Measurements from ENCODE around the gene ARHGAP28. TPM values are rescaled to one million over a fixed set of nuclear protein-coding genes. Genes with fewer than 3 reads are reported as not detected.

ARHGAP28 gene
- total and polyA plus RNA-seq, 10 of the 15 experiments (the other 5 are each of a cell fraction or from before 2014, with no cell fraction given): not detected

GRCh38 chr18:6775237-6775636, 45.7 kb downstream of the ARHGAP28 start:
- H3K9ac ChIP-seq (ENCODE audit: control insufficient read depth, insufficient read depth, low read length): no peak overlapping the region
- H4K20me1 ChIP-seq (ENCODE audit: control insufficient read depth, insufficient read depth): no peaks in the 10 kb centered on the region
- 34% methylated on average over 7 of the region's 7 CpGs for WGBS (ENCODE audit: insufficient coverage, insufficient replicate concordance, low lambda C conversion rate, missing lambda C conversion rate)
- no peak overlapping the region for H3K27ac ChIP-seq (ENCODE audit: control insufficient read depth, insufficient read depth)
- CTCF ChIA-PET: no interaction called here
- H3K9me3 ChIP-seq (replicated peaks; ENCODE audit: control insufficient read depth, insufficient read depth, low read length): no peaks in the 10 kb centered on the region
- TF ChIP-seq MYB (IDR thresholded peaks at IDR 0.05; ENCODE audit: borderline replicate concordance, low read depth, low read length) (no peak), CEBPB (IDR thresholded peaks at IDR 0.05; ENCODE audit: borderline replicate concordance in 1 of 2, low read depth in 2 of 2, low read length in 2 of 2) (no peak), STAT1 (conservative IDR thresholded peaks at IDR 0.05) (no peak), NFXL1 (IDR thresholded peaks at IDR 0.05; ENCODE audit: borderline replicate concordance) (no peak), POLR2AphosphoS2 (IDR thresholded peaks at IDR 0.05; ENCODE audit: low read depth, low read length) (no peak), HDGF (IDR thresholded peaks at IDR 0.05) (no peak), BCLAF1 (IDR thresholded peaks at IDR 0.05) (no peak), KLF5 (IDR thresholded peaks at IDR 0.05; ENCODE audit: partially characterized antibody) (no peak), EGR1 (IDR thresholded peaks at IDR 0.05; ENCODE audit: borderline replicate concordance in 1 of 2, low read depth in 2 of 2, low read length in 2 of 2) (no peak)
- H3K36me3 ChIP-seq (ENCODE audit: control insufficient read depth in 2 of 2, insufficient read depth in 2 of 2, low read length in 1 of 2): no peaks in the 10 kb centered on the region
- no TSS peak for BruUV-seq (replicated peaks)
- intact Hi-C loops (cut with micrococcal nuclease; ENCODE audit: unreplicated experiment) (no loop called here), in situ Hi-C loops (cut with MboI) (no loop called here)
- H3K27me3 ChIP-seq (replicated peaks in 1 of 2; ENCODE audit: control insufficient read depth in 2 of 2, insufficient read depth in 2 of 2, low read length in 1 of 2): no peaks in the 10 kb centered on the region
- no peak overlapping the region for H3K4me2 ChIP-seq (ENCODE audit: control insufficient read depth, insufficient read depth)
- no peaks in the 10 kb centered on the region for H3K4me1 ChIP-seq (ENCODE audit: control insufficient read depth, insufficient read depth, low read length)
- POLR2A ChIA-PET: no interaction called here
- SMC1A ChIA-PET (ENCODE audit: uncharacterized antibody, unreplicated experiment): no interaction called here
- no peak overlapping the region for H2AFZ ChIP-seq (ENCODE audit: control insufficient read depth, low read depth, low read length)
- H3K79me2 ChIP-seq (ENCODE audit: control insufficient read depth, insufficient read depth, low read length): no peaks in the 10 kb centered on the region
- ATAC-seq (no peak), FAIRE-seq (no peak), DNase-seq (ENCODE audit: low read depth, low spot score) (no peak)
- no peak overlapping the region for H3K4me3 ChIP-seq
- RAD21 ChIA-PET (ENCODE audit: unreplicated experiment): no interaction called here
